GM12878 (cell line): ENCODE data around the gene HERC6. TPM values are rescaled to one million over a fixed set of nuclear protein-coding genes. Genes with fewer than 3 reads are reported as not detected.
A peak's percentile ranks its signal among the peaks of the same experiment; 100 is the strongest.

Experiments used
- ATAC-seq: fragments of 200-7000 bp; cut with Tn5 transposase; 3 replicates; pipeline ENCODE4 v1.9.1; 2020; ENCODE audit warnings: mild to moderate bottlenecking, moderate library complexity
- BruUV-seq: library from RNA; stranded (reverse); fragments of 400-500 nt; replicated peaks from 2 replicates; lab custom pipeline; 2021; lab: Mats Ljungman, UMichigan
- CTCF ChIA-PET: fragments of 300-600 bp; sonication (Branson Sonifier 250); formaldehyde crosslinking; extraction: SDS; loops from one replicate; lab custom pipeline; 2021; ENCODE audit warnings: inconsistent platforms; lab: Yijun Ruan, JAX
- POLR2A ChIA-PET: fragments of 350-600 bp; formaldehyde crosslinking; extraction: SDS; loops from one replicate; lab custom pipeline; 2021; ENCODE audit warnings: inconsistent platforms; lab: Charles Lee
- RAD21 ChIA-PET: fragments of 300-600 bp; sonication (Branson Sonifier 250); formaldehyde crosslinking; loops from one replicate; lab custom pipeline; 2023; ENCODE audit warnings: antibody characterized with exemption; ENCODE audit not compliant: unreplicated experiment; lab: Charles Lee
- SMC1A ChIA-PET: fragments of 300-600 bp; sonication (Branson Sonifier 250); formaldehyde crosslinking; loops from one replicate; lab custom pipeline; 2023; ENCODE audit not compliant: unreplicated experiment, uncharacterized antibody; lab: Charles Lee
- DNase-seq: peaks from one replicate; pipeline ENCODE4 v3.0.0-alpha.2; 2011; ENCODE audit warnings: low read depth, low spot score
- FAIRE-seq: peaks from 3 replicates; lab custom pipeline; 2011; peaks lifted over from hg19 to GRCh38; lab: Jason Lieb, UNC
- H2AFZ ChIP-seq: 2 replicates; pipeline ENCODE4 v1.6.0; 2011; ENCODE audit warnings: low read depth, low read length, control low read depth; ENCODE audit not compliant: control insufficient read depth
- H3K27ac ChIP-seq: 2 replicates; pipeline ENCODE4 v1.5.1; 2011; ENCODE audit warnings: control low read depth; ENCODE audit not compliant: control insufficient read depth, insufficient read depth
- H3K27me3 ChIP-seq, 2 experiments: replicated peaks in 1 of 2; 2 replicates each; pipeline versions ENCODE4 v1.6.0 to v1.6.1; 2011; ENCODE audit warnings: low read length in 1 of 2; ENCODE audit not compliant: control insufficient read depth in 2 of 2, insufficient read depth in 2 of 2
- H3K36me3 ChIP-seq, 2 experiments: 2 replicates each; pipeline ENCODE4 v1.5.1; 2011; ENCODE audit warnings: low read length in 1 of 2; ENCODE audit not compliant: control insufficient read depth in 2 of 2, insufficient read depth in 2 of 2
- H3K4me1 ChIP-seq: 2 replicates; pipeline ENCODE4 v1.6.1; 2011; ENCODE audit warnings: mild to moderate bottlenecking, low read length, moderate library complexity, mixed read lengths; ENCODE audit not compliant: control insufficient read depth, insufficient read depth
- H3K4me2 ChIP-seq: 2 replicates; pipeline ENCODE4 v1.6.0; 2011; ENCODE audit warnings: control low read depth; ENCODE audit not compliant: control insufficient read depth, insufficient read depth
- H3K4me3 ChIP-seq: fragments of 200-600 bp; sonication (generic); 2 replicates; pipeline ENCODE4 v1.5.1; 2016
- H3K79me2 ChIP-seq: 2 replicates; pipeline ENCODE4 v1.6.0; 2011; ENCODE audit warnings: low read length; ENCODE audit not compliant: control insufficient read depth, insufficient read depth
- H3K9ac ChIP-seq: 2 replicates; pipeline ENCODE4 v1.8.0; 2011; ENCODE audit warnings: low read length, control low read depth, mixed read lengths; ENCODE audit not compliant: control insufficient read depth, insufficient read depth
- H3K9me3 ChIP-seq: replicated peaks from 3 replicates; pipeline ENCODE4 v1.5.1; 2011; ENCODE audit warnings: mild to moderate bottlenecking, low read length; ENCODE audit not compliant: control insufficient read depth, insufficient read depth
- H4K20me1 ChIP-seq: 2 replicates; pipeline ENCODE4 v1.6.0; 2011; ENCODE audit not compliant: control insufficient read depth, insufficient read depth
- NFYB ChIP-seq: IDR thresholded peaks from 2 replicates; pipeline ENCODE4 v1.6.1; 2011; ENCODE audit warnings: low read depth, mild to moderate bottlenecking, low read length, improper control_type of control experiment, moderate library complexity; ENCODE audit not compliant: insufficient read depth
- POU2F2 ChIP-seq: IDR thresholded peaks from 3 replicates; pipeline ENCODE4 v1.6.1; 2011; ENCODE audit warnings: low read depth, mild to moderate bottlenecking, low read length, borderline replicate concordance
- RAD51 ChIP-seq: fragments of 450-650 bp; IDR thresholded peaks from 2 replicates; pipeline ENCODE4 v1.6.1; 2016; ENCODE audit warnings: moderate library complexity, mild to moderate bottlenecking, inconsistent platforms
- SUPT20H ChIP-seq: IDR thresholded peaks from 2 replicates; pipeline ENCODE4 v1.6.1; 2011; ENCODE audit warnings: low read depth, mild to moderate bottlenecking, low read length, moderate library complexity, borderline replicate concordance; ENCODE audit not compliant: control insufficient read depth
- ZNF687 ChIP-seq: fragments of 450-650 bp; IDR thresholded peaks from 2 replicates; pipeline ENCODE4 v1.6.1; 2017; ENCODE audit warnings: mild to moderate bottlenecking, moderate library complexity
- WGBS: methylation state at CpG from one replicate; pipeline ENCODE4 v1.1.6; 2016; ENCODE audit warnings: low lambda C conversion rate; ENCODE audit not compliant: insufficient replicate concordance, insufficient coverage; ENCODE audit errors: missing lambda C conversion rate; 5-methylcytosine and 5-hydroxymethylcytosine counted together
- in situ Hi-C: fragments of 300-500 bp; cut with MboI; formaldehyde crosslinking; loops from 9 replicates; pipeline ENCODE4 v1.14.3; 2018; ENCODE audit warnings: mixed read lengths
- intact Hi-C: fragments of 100-400 bp; cut with micrococcal nuclease; formaldehyde crosslinking; loops from one replicate; pipeline ENCODE4 v1.14.2; 2022; ENCODE audit not compliant: unreplicated experiment
- polyA plus RNA-seq, 11 experiments: library from polyadenylated mRNA; depleted of rRNA in 4 of 11; unstranded in 6 of 11; stranded (reverse) in 5 of 11; fragments of >200 nt; fragmentation: Nextera tagmentation in 4 of 11; fragmentation: Illumina TruSeq in 1 of 11; extraction: Ambion mirVana in 4 of 11; extraction: Trizol in 1 of 11; gene quantifications; 1 replicate in 1 of 11; 2 replicates in 10 of 11; pipeline versions ENCODE4 v1.2.1 to v1.2.3, GENCODE V29; 2011 to 2016; ENCODE audit warnings: inconsistent platforms in 2 of 11, missing spikeins in 2 of 11, low read depth in 1 of 11
- total RNA-seq, 4 experiments: library from RNA; depleted of rRNA in 3 of 4; stranded (reverse); fragments of >200 nt in 3 of 4; fragmentation: Illumina TruSeq in 1 of 4; extraction: Trizol in 1 of 4; gene quantifications; 2 replicates each; pipeline versions ENCODE4 v1.2.1 to v1.2.3, GENCODE V29; 2013 to 2021

HERC6 gene
- total and polyA plus RNA-seq, 10 of the 15 experiments (the other 5 are each of a cell fraction or from before 2014, with no cell fraction given): 1.7 to 26.4 (median 5.9) TPM

GRCh38 chr4:88452912-88453311, 74.3 kb downstream of the HERC6 start:
- BruUV-seq: no TSS peak
- no peaks in the 10 kb centered on the region for H3K36me3 ChIP-seq
- H3K27ac ChIP-seq: no peak overlapping the region
- peak; percentile 58 for TF ChIP-seq NFYB
- peak; percentile 35; the same call in 1 of the 3 replicates for TF ChIP-seq POU2F2
- no peak for TF ChIP-seq RAD51
- no peak for TF ChIP-seq ZNF687
- no peak for TF ChIP-seq SUPT20H
- no peak overlapping the region for H2AFZ ChIP-seq
- H3K27me3 ChIP-seq: no peaks in the 10 kb centered on the region
- ChIA-PET CTCF (interaction anchor here (1.6 to 5.7 kb wide), 3 partner anchors 14 to 241 kb away, joined by 3 to 41 read pairs (median 4); no protein-coding TSS in a partner anchor), SMC1A (interaction anchor here (1.1 kb wide), 1 partner anchor 75 kb away, joined by 3 read pairs; the partner anchor contains the start of gene HERC6), POLR2A (interaction anchor here (0.5 kb wide), 1 partner anchor 441 kb away, joined by 3 read pairs; no protein-coding TSS in a partner anchor), RAD21 (interaction anchor here (1.1 kb wide), 1 partner anchor 32 kb away, joined by 3 read pairs; no protein-coding TSS in a partner anchor)
- DNase-seq: no peak
- WGBS: 88% methylated on average over 2 of the region's 2 CpGs
- peaks cover 32% of the 10 kb centered on the region for H3K79me2 ChIP-seq
- intact Hi-C loops: no loop called here
- peaks cover 3% of the 10 kb centered on the region; the same call in 1 of the 2 replicates for H3K4me1 ChIP-seq
- H3K9ac ChIP-seq: no peak overlapping the region
- ATAC-seq: no peak
- no peak for FAIRE-seq
- in situ Hi-C loops: no loop called here
- H4K20me1 ChIP-seq: no peaks in the 10 kb centered on the region
- H3K4me2 ChIP-seq: no peak overlapping the region; the same call in 1 of the 2 replicates
- no peak overlapping the region for H3K4me3 ChIP-seq
- peaks cover 8% of the 10 kb centered on the region; the same call in 2 of the 3 replicates for H3K9me3 ChIP-seq
